A673 (cell line): ENCODE data around the gene INKA1.

ENCODE experiments used
- EZH2 ChIP-seq: fragments of 200-600 bp; sonication (generic); IDR thresholded peaks from 2 replicates; pipeline ENCODE4 v1.6.1; 2017; ENCODE audit warnings: borderline replicate concordance, low read depth, mild to moderate bottlenecking, mixed read lengths, antibody characterized with exemption, low read length; ENCODE audit not compliant: poor library complexity, severe bottlenecking
- TF ChIP-seq, protein P1 (sequence below): fragments of 300-800, 200-600 bp; sonication (generic); conservative IDR thresholded peaks from 2 replicates; pipeline ENCODE4 v1.5.1; 2017; ENCODE audit warnings: low read depth, mild to moderate bottlenecking, antibody characterized with exemption, low read length, moderate library complexity, mixed read lengths

DNA sequence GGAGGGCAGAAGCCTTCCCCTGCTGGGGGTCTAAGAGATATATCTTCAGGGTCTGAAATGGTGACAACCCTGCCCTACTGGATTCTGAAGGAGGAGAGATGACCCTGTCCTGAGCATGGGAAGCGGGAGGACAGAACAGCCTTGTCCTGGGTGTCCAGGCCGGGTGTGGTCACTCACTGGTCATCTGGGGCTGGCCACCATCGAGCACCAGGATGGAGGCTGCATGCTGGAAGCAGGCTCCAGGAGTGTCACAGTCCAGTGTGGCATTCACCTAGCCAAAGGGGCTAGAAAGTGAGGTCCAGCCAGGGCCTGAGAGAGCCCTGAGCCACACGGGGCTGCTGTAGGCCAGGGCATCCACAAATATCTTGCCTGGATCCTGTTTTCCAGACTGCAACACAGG is 8.6 kb upstream of the INKA1 start:
- no peak for TF ChIP-seq EZH2
- TF ChIP-seq, protein P1, sequence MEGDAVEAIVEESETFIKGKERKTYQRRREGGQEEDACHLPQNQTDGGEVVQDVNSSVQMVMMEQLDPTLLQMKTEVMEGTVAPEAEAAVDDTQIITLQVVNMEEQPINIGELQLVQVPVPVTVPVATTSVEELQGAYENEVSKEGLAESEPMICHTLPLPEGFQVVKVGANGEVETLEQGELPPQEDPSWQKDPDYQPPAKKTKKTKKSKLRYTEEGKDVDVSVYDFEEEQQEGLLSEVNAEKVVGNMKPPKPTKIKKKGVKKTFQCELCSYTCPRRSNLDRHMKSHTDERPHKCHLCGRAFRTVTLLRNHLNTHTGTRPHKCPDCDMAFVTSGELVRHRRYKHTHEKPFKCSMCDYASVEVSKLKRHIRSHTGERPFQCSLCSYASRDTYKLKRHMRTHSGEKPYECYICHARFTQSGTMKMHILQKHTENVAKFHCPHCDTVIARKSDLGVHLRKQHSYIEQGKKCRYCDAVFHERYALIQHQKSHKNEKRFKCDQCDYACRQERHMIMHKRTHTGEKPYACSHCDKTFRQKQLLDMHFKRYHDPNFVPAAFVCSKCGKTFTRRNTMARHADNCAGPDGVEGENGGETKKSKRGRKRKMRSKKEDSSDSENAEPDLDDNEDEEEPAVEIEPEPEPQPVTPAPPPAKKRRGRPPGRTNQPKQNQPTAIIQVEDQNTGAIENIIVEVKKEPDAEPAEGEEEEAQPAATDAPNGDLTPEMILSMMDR: no peak
